GM18520 (cell line): ENCODE data around the gene ADGRB2.

Experiments
- ATAC-seq: cut with Tn5 transposase; IDR thresholded peaks from one replicate; pipeline ENCODE4 v1.9.1; 2021; ENCODE audit not compliant: unreplicated experiment

The ADGRB2 gene

DNA sequence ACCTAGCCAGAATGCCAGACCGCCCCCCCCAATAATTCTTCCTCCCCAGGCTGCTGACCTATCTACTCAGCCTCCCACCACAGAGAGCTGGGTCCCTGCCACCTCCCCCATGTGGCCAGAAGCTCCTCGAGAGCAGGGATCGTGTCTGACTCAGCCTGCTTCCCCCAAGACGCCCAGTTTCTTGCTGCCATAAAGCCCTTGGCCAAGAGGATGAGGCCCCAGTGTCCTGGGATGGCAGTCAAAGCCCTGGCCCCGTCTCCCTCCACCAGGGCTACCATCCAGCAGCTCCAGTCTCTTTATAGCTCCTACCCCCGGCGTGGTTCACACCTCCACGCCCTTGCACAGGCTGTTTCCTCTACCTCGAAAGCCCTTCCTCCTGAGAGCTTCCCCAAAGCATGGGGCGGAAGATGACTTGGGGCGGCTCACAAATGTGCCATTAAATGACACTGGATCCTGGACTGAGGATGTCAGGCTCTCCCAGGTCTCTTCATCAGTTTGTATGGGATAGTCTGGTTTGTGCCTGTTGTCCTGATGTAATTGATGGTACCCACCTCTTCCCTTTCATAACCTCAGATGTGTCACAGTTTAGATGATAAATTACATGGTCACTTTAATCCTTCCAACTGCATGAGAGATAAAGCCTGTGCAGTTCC lies 13.2 kb downstream of the ADGRB2 start:
- no peak for ATAC-seq

- no peak for ATAC-seq
Measured at GRCh38 chr1:31749785-31750735, 14.1 kb downstream of the ADGRB2 start.

DNA sequence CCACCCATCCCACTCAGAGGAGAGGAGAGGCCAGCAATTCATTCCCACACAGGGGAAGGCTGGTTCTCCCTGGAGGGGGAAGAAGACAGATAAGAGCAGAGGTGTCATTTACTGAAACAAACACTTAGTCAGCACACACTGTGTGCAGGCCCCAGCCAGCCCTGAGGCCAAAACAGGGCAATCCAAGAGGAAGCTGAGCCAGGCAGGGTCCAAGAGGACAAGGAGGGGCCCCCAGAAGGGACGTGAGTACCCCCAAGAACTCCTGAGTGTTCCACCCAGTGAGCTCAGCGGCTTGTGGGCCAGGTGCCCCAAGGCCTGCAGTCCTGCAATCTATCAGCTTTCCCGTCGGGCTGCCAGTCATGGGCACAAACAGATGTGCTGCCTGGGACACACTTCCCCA lies 15.8 kb downstream of the ADGRB2 start:
- no peak for ATAC-seq

GRCh38 chr1:31747304-31747703 lies 16.8 kb downstream of the ADGRB2 start:
- no peak for ATAC-seq

GRCh38 chr1:31746687-31747086 lies 17.5 kb downstream of the ADGRB2 start:
- ATAC-seq = no peak

- ATAC-seq = no peak
Measured at GRCh38 chr1:31745946-31746670, 18.0 kb downstream of the ADGRB2 start.

DNA sequence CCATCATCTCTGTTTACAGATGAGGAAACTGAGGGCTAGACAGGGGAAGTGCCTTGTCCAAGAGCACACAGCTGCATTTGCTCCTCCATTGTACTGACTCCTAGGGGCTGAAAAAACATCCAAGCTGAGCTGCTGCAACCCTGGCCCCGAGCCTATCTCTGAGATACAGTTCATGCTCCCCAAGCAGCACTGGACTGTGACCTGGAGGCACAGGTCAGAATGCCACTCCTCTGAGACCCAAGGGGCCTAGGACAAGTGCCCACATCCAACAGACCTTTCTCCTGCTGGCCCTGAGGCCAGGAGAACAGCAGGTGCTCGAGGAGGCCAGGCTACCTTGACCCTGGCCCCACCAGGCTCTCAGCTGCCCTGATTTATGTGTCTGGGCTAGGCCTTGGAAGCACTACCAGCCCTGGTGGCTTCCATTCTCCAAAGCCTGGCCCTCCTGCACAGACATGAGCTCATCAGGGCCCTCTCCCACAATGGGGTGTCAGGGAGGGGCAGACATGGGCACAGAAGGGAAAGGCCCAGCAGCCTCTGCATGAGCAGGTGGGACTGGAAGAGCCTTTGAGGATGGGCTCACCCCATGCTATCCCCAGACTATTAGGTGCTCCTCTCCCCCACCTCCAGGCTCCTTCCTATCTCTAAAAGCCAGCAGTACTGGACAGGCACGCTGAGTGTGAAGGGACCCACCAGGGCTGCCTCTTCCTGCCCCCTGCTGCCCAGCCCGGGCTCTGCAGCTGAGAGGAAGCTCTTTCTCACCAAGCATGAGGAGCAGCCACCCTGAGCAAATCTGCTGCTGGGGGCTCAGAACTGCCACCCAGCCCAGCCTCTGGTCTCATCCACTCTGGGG lies 18.8 kb downstream of the ADGRB2 start:
- ATAC-seq = no peak

- ATAC-seq = no peak
Measured at GRCh38 chr1:31744165-31744888, 19.8 kb downstream of the ADGRB2 start.

DNA sequence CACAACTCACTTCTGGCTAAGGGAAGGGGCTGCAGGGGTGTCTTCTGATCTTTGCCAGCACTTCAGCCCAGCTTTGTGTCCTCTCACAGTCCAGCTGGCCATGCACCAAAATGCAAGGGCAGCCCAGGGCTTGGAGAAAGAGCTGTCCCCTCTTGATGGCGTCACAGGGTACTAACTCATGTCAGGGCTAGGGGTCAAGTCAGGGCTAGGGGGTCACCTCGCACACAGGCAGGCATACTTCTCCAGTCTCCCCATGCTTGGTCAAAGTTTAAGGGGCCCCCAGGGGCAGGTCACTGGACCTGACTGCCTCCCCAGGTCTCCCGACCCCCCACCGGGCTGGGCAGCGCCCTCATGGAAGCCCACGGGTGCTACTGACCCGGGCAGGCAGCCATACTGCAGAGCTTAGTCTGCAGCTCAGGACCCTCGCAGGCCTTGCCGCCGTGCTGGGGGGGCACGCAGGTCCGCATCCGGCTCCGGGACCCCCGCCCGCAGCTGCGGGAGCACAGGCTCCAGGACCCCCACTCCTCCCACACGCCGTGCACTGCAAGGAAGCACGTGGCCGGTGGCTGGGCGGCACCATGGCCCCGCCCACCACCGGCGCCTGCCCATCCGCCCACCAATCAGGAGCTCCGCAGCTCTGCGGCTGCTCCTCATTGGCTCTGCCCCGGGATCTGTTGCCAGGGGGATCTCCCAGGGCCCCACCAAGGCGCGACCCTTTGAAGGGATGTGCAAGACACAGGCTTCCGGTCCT lies 21.5 kb downstream of the ADGRB2 start:
- ATAC-seq = no peak

- ATAC-seq = no peak
Measured at GRCh38 chr1:31739346-31739745, 24.8 kb downstream of the ADGRB2 start.

DNA sequence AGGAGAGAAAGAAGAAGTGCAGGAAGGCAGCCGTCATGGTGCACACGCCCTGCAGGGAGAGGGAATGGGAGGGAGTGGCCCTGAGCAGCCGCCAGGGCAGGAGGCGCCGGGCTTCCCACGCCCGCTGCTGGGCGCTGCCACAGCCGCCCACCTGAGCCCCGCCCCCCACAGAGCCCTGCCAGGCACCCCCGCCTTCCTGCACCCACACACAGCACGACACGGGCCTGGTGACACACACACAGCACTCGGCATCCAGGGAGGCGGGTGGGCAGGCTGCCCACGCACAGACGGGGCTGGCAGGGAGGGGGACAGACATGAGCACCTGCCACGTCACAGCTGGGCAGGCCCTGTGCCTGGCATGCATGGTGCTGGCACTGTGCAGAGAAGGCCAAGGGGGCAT lies 27.5 kb downstream of the ADGRB2 start:
- no peak for ATAC-seq

GRCh38 chr1:31735571-31735970 lies 28.6 kb downstream of the ADGRB2 start:
- no peak for ATAC-seq

GRCh38 chr1:31734582-31735107 lies 29.5 kb downstream of the ADGRB2 start:
- no peak for ATAC-seq

- ATAC-seq = no peak
Measured at GRCh38 chr1:31733389-31734219, 30.5 kb downstream of the ADGRB2 start.

DNA sequence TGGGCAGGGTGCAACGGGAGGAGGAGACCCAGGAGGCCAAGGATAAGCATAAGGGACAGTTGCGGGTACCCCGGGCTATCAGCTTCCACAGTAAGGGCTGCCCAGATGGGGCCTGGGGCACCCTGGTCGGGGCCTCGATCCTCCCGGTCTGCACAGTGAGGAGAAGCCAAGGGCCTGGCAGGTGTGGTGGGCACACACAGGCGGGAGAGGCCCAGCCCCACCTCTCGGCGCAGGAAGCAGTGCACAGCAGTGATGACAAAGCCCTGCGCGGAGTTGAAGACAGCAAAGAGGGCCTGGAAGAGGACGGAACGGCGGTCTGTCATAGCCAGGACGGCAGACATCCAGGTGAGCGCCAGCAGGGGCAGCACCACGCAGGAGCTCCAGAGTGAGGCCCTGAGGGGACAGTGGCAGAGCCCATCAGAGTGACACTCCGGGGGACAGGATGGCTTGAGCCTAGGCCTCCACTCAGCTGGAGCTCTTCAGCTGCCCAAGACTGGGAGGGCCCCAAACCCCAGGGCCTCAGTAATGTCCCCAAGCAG lies 31.3 kb downstream of the ADGRB2 start:
- no peak for ATAC-seq

DNA sequence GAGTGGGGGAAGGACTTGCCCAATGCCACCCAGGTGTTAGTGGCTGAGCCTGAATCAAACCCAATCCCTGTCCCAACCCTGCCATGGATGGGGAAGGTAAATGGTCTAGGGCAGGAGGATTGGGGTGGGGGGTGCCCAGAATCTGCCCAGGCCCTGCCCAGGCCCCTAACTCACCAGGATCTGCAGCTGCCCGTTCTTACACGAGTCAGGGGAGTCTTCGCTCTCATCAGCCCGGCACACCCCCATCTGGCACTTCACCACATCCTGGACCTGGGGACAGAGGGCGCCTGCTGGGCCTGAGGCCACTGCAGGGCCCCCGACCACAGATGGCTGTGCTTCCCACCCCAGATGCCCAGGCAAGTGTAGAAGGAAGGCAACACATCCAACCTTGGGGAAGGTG lies 31.8 kb downstream of the ADGRB2 start:
- no peak for ATAC-seq

DNA sequence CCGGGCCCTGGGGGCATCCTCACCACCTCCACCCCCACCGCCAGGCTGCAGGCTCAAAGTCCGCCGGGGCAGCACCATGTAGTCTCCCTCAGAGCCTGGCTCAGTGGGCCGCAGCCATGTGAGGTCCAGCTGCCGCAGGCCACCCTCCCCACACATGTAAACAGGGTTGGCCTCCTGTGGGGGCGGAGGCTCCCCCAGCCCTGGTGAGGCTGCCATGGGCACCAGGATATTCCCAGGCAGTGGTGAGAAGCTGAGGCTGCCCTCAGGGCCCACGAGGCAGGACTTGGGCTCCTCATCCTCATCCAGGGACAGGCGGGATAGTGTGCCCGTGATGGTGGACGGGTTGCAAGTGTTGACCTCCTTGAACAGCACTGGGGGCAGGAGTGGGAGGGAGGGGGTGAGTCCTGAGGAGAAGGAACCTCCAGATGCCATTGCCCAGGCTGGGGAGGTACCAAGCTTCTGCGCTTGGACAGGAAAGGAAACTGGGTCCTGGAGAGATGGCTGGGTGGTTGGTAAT lies 33.0 kb downstream of the ADGRB2 start:
- no peak for ATAC-seq
